Activated T-cell treated with anti-CD3 and anti-CD28 coated beads for 24 hours (primary cell): ENCODE results near the gene ENDOV.
"Not testable (repeated sequence)": the region's sequence is repeated elsewhere in the genome, so short reads cannot be mapped to it uniquely, and the experiment has no call there.

Experiments used
- DNase-seq: peaks from one replicate; pipeline ENCODE4 v3.0.0-alpha.2; 2020; ENCODE audit warnings: low read depth

ENDOV gene

DNA sequence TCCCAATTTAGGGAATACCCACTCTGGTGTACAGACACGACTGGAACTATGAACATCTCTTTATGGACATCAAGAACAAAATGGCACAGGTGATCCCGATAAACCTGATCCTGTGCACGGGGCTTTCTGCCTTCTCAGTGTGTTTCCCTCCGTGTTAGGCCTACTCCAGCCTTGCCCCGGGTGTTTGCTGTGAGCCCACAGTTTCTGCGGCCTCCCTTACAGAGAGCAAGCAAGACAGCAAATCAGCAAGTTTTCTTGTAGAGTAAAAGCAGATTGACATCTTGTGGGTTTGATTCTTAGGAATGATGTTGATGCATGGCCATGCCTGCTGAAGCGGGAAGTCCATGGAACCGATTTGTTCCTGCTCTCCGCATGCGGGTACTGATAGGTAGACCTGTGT, 26.4 kb upstream of the ENDOV start:
- DNase-seq: no peak

DNA sequence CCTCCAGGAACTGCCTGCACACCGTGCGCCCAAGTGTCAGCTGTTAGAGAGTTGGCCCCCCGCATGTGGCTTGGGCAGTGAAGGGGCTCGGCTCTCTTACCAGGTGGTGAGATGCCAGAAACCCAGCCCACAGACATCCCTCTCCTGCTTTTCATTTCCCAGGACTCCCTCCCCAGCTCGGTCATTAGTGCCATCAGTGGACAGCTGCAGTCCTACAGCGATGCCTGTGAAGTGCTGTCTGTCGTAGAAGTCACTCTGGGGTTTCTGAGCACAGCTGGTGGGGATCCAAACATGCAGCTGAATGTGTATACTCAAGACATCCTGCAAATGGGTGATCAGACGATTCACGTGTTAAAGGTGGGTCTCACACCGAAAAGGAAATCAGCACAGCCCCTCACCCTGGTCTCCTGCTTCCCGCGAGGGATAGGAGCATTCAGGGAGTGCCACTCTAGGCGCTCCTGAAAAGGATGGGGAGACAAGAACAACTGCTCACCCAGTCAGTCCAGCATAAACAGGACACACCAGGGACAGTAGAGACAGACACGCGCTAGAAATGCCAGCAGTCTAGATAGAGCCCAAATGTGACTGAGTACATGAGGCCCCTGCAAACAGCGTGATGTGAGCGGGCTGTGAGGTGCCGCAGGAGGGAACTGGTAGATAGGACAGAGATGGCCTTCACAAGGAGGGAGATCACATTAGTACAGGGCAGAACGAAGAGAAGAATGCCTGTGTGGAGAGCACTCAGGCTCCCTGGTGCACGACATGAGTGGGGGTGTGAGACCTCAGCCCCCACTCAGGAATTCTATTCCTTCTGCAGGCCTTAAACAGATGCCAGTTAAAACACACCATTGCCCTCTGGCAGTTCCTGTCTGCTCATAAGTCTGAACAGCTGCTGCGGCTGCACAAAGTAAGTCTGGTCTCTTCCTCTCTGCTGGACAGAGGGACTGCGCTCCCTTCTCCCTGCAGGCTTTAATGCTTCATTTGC, 25.7 kb upstream of the ENDOV start:
- no peak for DNase-seq

GRCh38 chr17:80393241-80393890, 21.6 kb upstream of the ENDOV start:
- DNase-seq: no peak

- DNase-seq: no peak
These were observed 21.0 kb upstream of the ENDOV start for GRCh38 chr17:80393961-80394360.

DNA sequence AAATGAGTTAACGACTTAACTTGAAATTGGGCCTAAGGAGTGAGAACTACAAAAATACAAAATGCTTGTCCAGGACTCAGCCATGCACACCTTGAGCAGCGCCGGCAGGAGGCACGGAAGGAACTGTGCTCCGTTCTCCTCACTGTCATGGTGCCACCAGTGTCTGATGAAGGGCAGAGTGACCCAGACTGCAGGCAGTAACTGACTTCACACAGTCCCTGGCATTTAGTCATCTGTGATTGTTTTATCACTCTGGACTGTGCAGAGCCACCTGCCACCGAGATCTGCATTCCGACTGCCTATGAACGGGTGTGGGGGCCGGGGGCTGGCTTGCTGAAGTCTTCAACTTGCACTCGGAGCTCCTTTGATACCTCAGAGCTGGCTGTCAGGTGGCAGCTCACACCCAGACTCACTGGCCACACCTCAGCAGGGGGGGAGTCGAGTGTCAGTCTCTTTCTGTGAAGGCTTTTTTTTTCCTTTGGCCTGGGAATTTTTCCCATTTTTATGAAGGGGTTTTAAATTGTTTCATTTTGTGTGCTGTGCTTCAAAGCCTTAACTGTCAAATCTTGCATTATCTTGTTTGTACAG, 20.2 kb upstream of the ENDOV start:
- DNase-seq: no peak

- DNase-seq: no peak
These were observed 19.4 kb upstream of the ENDOV start for GRCh38 chr17:80395402-80396151.

DNA sequence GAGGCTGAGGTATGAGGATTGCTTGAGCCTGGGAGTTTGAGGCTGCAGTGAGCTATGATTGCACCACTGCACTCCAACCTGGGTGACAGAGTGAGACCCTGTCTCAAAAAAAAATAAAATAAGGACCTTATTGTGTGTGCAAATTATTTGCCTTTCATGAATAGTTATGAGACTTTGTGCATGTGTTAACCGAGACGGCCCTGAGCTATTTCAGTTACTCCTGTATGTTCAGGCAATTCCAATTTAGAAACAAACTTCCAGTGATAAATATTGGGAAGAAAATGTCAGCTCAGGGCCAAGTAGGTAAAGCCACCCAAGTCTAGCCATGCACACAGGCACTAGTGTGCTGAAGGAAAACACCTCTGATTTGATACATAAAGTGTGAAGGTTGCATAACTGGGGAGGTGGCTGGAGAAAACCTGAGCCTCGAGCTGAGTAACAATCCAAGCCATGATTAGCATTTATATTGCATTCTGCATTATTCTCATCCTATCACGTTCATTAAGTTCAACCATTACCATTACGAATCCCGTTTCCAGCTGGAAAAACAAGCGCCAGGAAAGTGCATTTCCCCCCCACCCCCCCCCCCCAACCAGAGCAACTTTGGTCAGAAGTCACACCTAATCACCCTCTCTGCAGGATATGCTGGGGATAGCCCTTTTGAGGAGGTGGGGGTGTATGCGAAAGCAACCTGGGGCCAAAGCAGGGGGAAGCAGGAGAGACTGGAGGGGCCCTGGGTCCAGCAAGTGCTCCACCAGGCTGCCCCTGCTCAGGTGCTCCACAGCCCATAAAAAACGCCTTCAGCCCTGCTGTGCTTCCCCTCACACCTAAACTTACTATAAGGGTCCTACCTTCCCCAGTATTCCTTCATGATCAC, 18.6 kb upstream of the ENDOV start:
- DNase-seq: no peak

GRCh38 chr17:80397034-80397387, 18.0 kb upstream of the ENDOV start:
- DNase-seq: no peak

- DNase-seq: no peak
These were observed 17.3 kb upstream of the ENDOV start for GRCh38 chr17:80397686-80398085.

DNA sequence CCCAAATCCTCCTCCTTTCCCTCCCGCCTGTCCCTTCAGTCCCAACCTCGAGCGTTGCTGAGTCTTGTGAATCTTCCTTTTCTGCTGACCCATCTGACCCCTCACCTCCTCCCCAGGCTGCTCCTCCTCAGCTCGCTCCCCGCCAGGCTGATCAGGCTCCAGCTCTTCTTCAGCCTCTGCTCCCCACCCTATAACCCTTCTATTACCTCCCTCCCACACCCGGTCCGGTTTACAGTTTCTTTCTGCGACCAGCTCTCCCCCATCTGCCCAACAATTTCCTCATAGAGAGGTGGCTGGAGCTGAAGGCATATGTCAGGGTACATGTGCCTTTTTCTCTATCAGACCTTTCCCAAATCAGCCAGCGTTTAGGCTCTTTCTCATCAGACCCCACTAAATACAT, 13.9 kb upstream of the ENDOV start:
- DNase-seq: not testable (repeated sequence)

DNA sequence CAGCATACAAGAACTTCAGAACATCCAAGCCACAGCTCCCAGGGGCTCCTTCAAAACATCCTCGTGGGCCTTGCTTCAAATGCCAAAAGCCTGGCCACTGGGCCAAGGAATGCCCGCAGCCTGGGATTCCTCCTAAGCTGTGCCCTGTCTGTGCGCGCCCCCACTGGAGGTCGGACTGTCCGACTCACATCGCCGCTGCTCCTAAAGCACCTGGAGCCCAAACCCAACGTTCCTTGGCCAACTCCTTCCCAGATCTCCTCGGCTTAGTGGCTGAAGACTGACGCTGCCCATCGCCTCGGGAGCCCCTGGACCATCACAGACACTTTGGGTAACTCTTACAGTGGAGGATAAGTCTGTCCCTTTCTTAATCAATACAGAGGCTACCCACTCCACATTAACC, 12.9 kb upstream of the ENDOV start:
- DNase-seq: not testable (repeated sequence)

DNA sequence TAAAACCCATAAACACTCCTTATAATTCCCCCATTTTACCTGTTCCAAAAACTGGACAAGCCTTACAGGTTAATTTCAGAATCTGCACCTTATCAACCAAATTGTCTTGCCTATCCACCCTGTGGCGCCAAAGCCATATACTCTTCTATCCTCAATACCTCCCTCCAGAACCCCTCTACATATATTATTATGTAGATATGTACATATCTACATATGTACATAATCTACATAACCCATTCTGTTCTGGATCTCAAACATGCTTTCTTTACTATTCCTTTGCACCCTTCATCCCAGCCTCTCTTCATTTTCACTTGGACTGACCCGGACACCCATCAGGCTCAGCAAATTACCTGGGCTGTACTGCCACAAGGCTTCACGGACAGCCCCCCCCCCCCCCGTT, 12.0 kb upstream of the ENDOV start:
- DNase-seq: no peak

- no peak for DNase-seq
These were observed 8.8 kb upstream of the ENDOV start for GRCh38 chr17:80406146-80406545.

GRCh38 chr17:80407917-80408316, 7.0 kb upstream of the ENDOV start:
- not testable (repeated sequence) for DNase-seq

DNA sequence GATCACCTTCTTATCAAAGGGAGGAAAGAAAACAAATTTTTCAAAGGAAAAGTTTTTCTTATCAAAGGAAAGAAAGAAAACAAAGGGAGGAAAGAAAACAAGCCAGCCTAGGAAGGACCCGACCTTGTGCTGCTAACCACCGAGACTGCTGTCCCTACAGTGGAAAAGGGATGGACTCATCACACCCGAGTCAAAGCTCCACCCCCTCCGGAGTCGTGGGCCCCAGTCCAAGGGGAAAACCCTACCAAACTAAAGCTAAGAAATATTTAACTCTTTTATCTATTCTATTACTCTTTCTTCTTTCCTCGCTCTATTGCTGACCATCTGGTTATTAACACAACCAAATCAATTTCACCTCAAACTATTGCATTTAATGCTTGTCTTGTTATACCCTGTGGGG, 6.1 kb upstream of the ENDOV start:
- no peak for DNase-seq

GRCh38 chr17:80409626-80410025, 5.3 kb upstream of the ENDOV start:
- DNase-seq: no peak

DNA sequence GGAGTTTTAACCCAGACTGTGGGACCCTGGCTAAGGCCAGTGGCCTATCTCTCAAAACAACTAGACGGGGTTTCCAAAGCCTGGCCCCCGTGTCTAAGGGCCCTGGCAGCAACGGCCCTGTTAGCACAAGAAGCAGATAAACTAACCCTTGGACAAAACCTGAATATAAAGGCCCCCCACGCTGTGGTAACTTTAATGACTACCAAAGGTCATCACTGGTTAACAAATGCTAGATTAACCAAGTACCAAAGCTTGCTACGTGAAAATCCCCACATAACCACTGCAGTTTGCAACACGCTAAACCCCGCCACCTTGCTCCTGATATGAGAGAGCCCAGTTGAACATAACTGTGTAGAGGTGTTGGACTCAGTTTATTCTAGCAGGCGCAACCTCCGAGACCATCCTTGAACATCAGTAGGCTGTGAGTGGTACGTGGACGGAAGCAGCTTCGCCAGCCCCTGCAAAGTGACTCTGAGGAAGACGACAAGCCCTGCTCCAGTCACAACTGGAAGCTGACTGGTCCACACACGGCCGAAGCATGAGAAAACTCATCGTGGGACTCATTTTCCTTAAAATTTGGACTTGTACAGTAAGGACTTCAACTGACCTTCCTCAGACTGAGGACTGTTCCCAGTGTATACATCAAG, 4.4 kb upstream of the ENDOV start:
- DNase-seq: not testable (repeated sequence)

DNA sequence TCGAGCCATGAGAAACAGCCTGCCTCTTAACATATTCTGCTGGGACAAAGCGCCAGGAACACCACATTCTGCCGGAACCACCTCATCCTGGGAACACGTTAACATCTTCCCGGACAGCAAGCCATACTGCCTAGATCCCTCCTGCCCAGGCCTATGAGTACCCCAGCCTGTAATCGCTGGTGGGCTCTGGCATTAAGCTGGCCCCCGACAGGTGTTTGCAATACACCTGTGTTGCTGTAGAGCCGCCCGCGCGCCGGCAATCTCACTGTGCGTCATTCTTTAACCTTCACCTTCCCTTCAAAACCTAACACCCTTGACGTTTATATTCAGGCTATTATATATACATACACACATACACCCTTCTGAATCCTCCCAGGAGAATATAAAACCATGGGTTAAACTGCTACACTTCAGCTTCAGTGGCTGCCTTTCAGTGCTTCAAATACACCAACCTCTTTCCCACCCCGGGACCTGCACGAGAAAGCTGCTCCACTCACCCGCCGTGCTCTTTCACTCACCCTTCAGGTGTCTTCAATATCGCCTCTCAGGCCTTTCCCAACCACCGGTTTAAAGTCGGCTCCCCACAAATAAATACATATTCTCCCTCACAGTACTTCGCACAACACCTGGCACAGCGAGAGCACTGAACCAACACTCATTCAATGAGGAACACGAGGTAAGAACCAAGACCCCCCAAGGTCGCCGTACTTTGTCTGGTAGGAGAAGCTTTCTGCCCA, 1.0 kb upstream of the ENDOV start:
- no peak for DNase-seq

- DNase-seq: no peak
These were observed 512 bp upstream of the ENDOV start for GRCh38 chr17:80414508-80414802.

DNA sequence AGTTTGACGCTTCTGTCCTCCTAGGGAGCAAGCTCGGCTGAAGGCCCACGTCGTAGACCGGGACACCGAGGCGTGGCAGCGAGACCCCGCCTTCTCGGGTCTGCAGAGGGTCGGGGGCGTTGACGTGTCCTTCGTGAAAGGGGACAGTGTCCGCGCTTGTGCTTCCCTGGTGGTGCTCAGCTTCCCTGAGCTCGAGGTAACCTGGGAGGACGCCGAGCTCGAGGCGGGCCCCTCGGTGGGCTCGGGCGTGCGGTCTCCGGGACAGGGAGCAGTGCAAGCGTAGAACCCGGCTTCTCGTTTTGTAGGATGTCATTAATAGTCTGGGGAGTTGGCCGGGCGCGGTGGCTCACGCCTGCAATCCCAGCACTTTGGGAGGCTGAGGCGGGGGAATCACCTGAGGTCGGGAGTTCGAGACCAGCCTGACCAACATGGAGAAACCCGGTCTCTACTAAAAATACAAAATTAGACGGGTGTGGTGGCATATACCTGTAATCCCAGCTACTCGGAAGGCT, 715 bp downstream of the ENDOV start:
- DNase-seq: no peak
